Naive B cell (primary cell): ENCODE measurements around the gene ZNF816. TPM values are rescaled to one million over a fixed set of nuclear protein-coding genes. Genes with fewer than 3 reads are reported as not detected.
"Not testable (repeated sequence)": the region's sequence is repeated elsewhere in the genome, so short reads cannot be mapped to it uniquely, and the experiment has no call there.

ENCODE experiments used
- ATAC-seq, 2 donors: fragments of 150-1000 bp; cut with Tn5 transposase; 2 replicates each; pipeline ENCODE4 v1.10.0; 2021; ENCODE audit warnings: low read depth in 2 of 2, mild to moderate bottlenecking in 2 of 2, moderate library complexity in 2 of 2
- DNase-seq: peaks from one replicate; pipeline ENCODE4 v3.0.0; 2022
- H3K27ac Mint-ChIP-seq, 6 donors: one replicate each; pipeline ENCODE4 v1.8.0; 2020 to 2022; ENCODE audit warnings: mild to moderate bottlenecking in 6 of 6, mixed read lengths in 6 of 6, moderate library complexity in 5 of 6, inconsistent platforms in 2 of 6
- H3K27me3 Mint-ChIP-seq, 3 donors: one replicate each; pipeline ENCODE4 v1.8.0; 2021 to 2022; ENCODE audit warnings: mixed read lengths in 3 of 3, mild to moderate bottlenecking in 1 of 3
- H3K36me3 Mint-ChIP-seq, 2 donors: one replicate each; pipeline ENCODE4 v1.8.0; 2020 to 2022; ENCODE audit warnings: mixed read lengths in 2 of 2, inconsistent platforms in 1 of 2, mild to moderate bottlenecking in 1 of 2
- H3K4me1 Mint-ChIP-seq, 3 donors: one replicate each; pipeline ENCODE4 v1.8.0; 2020 to 2022; ENCODE audit warnings: mixed read lengths in 3 of 3, inconsistent platforms in 1 of 3, mild to moderate bottlenecking in 1 of 3, moderate library complexity in 1 of 3
- H3K4me3 Mint-ChIP-seq, 8 donors: one replicate each; pipeline ENCODE4 v1.8.0; 2020 to 2022; ENCODE audit warnings: mild to moderate bottlenecking in 8 of 8, mixed read lengths in 8 of 8, moderate library complexity in 8 of 8, inconsistent platforms in 2 of 8
- H3K9me3 Mint-ChIP-seq, 7 donors: one replicate each; pipeline ENCODE4 v1.8.0; 2020 to 2022; ENCODE audit warnings: mixed read lengths in 7 of 7, mild to moderate bottlenecking in 5 of 7, inconsistent platforms in 2 of 7, moderate library complexity in 1 of 7
- polyA plus RNA-seq, 6 donors: library from polyadenylated mRNA; unstranded; fragments of 300-500 nt; fragmentation: Illumina TruSeq; gene quantifications; one replicate each; pipeline ENCODE4 v1.2.3, GENCODE V29; 2021; ENCODE audit warnings: low read depth in 6 of 6

Gene ZNF816
- polyA plus RNA-seq, 6 donors from 2014 or later, result 12.1 to 22.9 (median 20.5) TPM

DNA sequence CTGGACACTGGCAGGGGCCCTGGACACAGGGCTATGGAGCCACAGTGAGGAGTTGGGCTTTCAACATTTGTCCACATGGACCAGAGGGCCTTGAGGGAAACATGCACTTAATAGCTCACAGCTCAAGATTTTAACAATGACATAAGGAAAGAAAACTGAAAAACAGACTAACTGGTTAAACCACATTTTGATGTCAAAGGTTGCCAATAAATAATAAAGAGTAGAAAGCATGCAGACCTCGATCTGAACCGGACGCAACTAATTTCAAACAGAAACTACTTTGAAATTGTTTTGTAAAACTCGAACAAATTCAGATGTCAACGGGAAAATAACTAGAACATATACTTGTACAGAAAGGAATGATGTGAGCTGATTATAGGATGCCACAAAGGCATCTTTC, 23.9 kb downstream of the ZNF816 start:
- DNase-seq (no peak), ATAC-seq (no peak)
- peak overlapping the region in 6 of 8 donors; percentile 11 to 40 (median 32) for H3K4me3 Mint-ChIP-seq
- no peaks in the 10 kb centered on the region for H3K36me3 Mint-ChIP-seq
- peaks cover 31 to 60% (median 46%) of the 10 kb centered on the region in 3 donors for H3K4me1 Mint-ChIP-seq
- H3K9me3 Mint-ChIP-seq, result no peaks in the 10 kb centered on the region
- H3K27ac Mint-ChIP-seq, result peak overlapping the region in 4 of 6 donors; percentile 41 to 91 (median 68)
- no peaks in the 10 kb centered on the region for H3K27me3 Mint-ChIP-seq

DNA sequence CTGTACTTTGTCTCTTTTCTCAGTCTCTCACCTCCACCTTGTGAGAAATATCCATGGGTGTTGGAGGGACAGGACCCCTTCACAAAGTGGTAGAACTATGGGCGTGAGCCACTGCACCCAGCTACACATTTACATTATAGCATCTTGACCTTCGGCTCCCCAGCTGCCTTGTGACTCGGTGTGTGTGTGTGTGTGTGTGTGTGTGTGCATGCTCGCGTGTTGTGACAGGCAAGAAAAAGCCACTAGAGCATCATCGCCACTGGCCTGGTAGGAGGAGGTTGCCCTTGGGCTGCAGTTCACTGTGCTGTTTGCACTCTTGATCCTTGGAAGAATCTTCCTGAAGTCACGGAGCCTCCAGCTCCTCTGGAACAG, 25.7 kb downstream of the ZNF816 start:
- peaks cover 32 to 62% (median 42%) of the 10 kb centered on the region in 3 donors for H3K4me1 Mint-ChIP-seq
- H3K36me3 Mint-ChIP-seq, result peaks cover 0 to 10% of the 10 kb centered on the region in 2 donors
- no peaks in the 10 kb centered on the region for H3K27me3 Mint-ChIP-seq
- no peak overlapping the region for H3K4me3 Mint-ChIP-seq
- no peak for ATAC-seq
- peak overlapping the region in 4 of 6 donors; percentile 24 to 86 (median 56) for H3K27ac Mint-ChIP-seq
- DNase-seq, result no peak
- peaks cover 0 to 7% (median 0%) of the 10 kb centered on the region in 7 donors for H3K9me3 Mint-ChIP-seq

DNA sequence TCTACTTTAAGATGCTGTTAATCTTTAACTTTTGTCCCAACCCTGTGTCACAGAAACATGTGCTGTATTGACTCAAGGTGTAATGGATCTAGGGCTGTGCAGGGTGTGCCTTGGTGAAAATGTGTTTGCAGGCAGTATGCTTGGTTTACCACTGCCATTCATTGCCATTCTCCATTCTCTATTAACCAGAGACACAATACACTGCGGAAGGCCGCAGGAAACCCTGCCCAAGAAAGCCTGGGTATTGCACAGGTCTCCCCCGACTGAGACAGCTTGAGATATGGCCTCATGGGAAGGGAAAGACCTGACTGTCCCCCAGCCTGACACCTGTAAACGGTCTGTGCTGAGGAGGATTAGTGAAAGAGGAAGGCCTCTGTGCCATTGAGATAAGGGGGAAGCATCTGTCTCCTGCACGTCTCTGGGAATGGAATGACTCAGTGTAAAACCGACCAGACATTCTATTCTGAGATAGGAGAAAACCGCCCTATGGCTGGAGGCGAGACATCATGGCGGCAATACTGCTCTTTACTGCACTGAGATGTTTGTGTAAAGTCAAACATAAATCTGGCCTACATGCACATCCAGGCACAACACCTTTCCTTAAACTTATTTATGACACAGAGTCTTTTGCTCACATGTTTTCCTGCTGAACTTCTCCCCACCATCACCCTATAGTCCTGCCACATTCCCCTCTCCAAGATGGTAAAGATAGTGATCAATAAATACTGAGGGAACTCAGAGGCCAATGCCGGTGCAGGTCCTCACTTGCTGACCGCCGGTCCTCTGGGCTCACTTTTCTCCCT, 26.3 kb downstream of the ZNF816 start:
- no peaks in the 10 kb centered on the region for H3K27me3 Mint-ChIP-seq
- peaks cover 0 to 10% of the 10 kb centered on the region in 2 donors for H3K36me3 Mint-ChIP-seq
- H3K4me1 Mint-ChIP-seq, result peaks cover 26 to 56% (median 36%) of the 10 kb centered on the region in 3 donors
- H3K27ac Mint-ChIP-seq, result peak overlapping the region in 5 of 6 donors; percentile 24 to 86 (median 43)
- H3K9me3 Mint-ChIP-seq, result peaks cover 0 to 7% (median 0%) of the 10 kb centered on the region in 7 donors
- DNase-seq (no peak), ATAC-seq (no peak)
- peak overlapping the region in 1 of 8 donors; percentile 58 for H3K4me3 Mint-ChIP-seq

DNA sequence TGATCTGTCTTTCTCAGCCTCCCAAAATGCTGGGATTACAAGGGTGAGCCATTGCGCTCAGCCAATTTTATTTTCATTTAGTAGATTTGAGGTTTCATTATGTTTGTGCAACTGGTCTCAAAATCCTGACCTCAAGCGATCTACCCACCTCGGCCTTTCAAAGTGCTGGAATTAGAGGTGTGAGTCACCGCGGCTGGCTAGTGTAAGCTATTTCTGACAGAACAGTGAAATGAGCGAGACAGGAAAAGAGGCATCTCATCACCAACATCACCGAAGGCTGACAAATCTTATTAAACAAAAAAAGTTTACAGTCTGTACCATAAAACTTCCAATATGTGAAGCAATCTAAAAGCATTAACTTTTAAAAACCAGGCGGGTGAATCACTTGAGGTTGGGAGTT, 27.2 kb downstream of the ZNF816 start:
- ATAC-seq, result no peak
- H3K27me3 Mint-ChIP-seq, result no peaks in the 10 kb centered on the region
- peaks cover 0 to 7% (median 0%) of the 10 kb centered on the region in 7 donors for H3K9me3 Mint-ChIP-seq
- DNase-seq, result no peak
- peaks cover 0 to 10% of the 10 kb centered on the region in 2 donors for H3K36me3 Mint-ChIP-seq
- peaks cover 22 to 47% (median 29%) of the 10 kb centered on the region in 3 donors for H3K4me1 Mint-ChIP-seq
- H3K4me3 Mint-ChIP-seq, result no peak overlapping the region
- H3K27ac Mint-ChIP-seq, result peak overlapping the region in 1 of 6 donors; percentile 39

DNA sequence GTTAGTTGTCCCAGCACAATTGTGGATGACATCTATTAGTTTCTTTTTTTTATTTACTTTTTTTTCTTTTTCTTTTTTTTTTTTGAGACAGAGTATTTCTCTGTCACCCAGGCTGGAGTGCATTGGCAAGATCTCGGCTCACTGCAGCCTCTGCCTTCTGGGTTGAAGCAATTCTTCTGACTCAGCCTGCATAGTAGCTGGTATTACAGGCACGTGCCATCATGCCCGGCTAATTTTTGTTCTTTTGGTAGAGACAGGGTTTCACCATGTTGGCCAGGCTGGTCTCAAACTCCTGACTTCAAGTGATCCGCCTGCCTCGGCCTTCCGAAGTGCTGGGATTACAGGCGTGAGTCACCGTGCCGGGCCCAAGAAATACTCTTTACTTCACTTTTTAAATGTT, 38.0 kb downstream of the ZNF816 start:
- not testable (repeated sequence) for H3K27ac Mint-ChIP-seq, H3K36me3 Mint-ChIP-seq, H3K27me3 Mint-ChIP-seq, H3K9me3 Mint-ChIP-seq, ATAC-seq, DNase-seq
- H3K4me3 Mint-ChIP-seq, result peak overlapping the region in 6 of 8 donors; percentile 32 to 71 (median 48)
- H3K4me1 Mint-ChIP-seq, result peaks cover 16 to 32% (median 32%) of the 10 kb centered on the region in 3 donors

DNA sequence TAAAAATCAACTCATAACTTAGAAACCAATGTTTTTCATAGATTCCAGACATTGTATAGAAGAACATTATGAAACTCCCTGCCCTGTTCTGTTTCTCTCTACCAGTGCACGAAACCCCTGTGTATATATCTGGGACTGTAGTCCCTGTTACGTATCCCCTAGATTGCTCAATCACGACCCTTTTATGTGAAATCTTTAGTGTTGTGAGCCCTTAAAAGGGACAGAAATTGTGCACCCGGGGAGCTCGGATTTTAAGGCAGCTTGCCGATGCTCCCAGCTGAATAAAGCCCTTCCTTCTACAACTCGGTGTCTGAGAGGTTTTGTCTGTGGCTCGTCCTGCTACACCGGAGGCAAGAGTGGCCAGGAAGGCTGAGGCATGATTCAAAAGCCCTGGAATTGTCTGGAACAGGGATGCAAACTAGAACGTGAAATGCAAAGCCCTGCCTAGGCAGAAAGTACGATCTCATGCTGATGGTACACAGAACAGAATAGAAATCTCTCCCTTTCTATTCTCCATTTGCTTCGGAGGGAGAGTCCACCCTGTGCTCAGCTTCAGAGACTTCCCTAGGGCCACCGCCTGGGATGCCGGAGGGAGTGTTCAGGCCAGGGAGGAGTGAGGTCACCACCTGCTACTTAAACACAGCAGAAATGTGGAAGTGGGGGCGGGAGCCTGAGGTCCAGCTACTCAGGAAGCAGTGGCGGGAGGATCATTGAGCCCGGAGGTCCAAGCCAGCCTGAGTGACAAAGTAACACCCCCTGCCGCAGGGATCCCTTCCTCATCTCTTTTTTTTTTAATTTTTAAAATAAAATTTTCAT, 38.7 kb downstream of the ZNF816 start:
- Mint-ChIP-seq H3K4me3 (peak overlapping the region; percentile 71 to 97 (median 95)), H3K27ac (peak overlapping the region in 4 of 6 donors; percentile 44 to 95 (median 50)), H3K4me1 (peaks cover 16 to 32% (median 32%) of the 10 kb centered on the region in 3 donors), H3K27me3 (no peaks in the 10 kb centered on the region), H3K9me3 (no peaks in the 10 kb centered on the region), H3K36me3 (peaks cover 0 to 4% of the 10 kb centered on the region in 2 donors)
- ATAC-seq (no peak), DNase-seq (no peak)

DNA sequence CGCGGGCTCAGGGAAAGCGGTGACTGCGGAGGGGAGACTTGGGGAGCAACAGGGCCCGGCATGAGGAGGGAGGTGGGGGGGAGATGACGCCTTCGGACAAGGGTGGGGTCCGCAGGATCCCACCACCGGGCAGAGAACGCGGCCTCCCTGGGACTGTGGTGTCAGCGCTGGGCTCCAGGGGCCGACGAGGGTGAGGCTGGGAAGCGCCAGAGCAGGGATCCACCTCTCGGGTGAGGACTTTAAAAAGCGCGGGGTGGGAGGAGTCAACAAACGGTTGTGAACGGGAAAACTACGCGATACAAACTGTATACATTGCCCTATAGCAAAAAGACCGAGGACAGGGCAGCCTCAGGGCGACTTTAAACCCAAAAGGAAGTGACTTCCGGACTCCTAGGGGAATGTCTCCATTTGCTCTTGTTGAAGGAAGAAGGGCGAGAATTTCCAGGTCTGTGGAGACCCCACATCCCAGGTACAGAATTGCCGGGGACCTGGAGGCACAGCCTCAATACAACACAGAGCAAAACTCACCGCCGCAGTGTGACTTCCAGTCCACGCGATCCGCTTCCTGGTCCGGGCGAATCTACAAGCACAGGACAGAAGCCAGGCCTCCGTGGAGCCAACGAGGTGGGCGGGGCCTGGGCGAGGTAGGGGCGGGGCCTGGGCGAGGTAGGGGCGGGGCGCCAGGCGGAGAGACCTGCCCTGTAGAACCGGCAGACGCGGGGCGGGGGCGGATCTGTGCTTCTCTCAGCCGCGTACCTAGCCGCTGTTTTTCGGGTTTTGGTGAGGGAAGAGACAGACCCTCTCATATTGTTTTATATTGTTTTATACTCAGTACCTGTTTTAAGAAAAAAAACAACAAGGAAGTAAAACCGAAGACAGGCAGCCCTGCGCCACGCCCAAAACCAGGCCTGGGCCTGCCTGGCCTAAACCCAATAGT, 39.6 kb downstream of the ZNF816 start, which contains the start of gene ZNF888:
TSS of gene ZNF888 (minus strand) at position 588 of the 937 bp plus-strand sequence. CDS start 5,555 bp downstream, outside the sequence.
- no peaks in the 10 kb centered on the region for H3K9me3 Mint-ChIP-seq
- no peaks in the 10 kb centered on the region for H3K36me3 Mint-ChIP-seq
- ATAC-seq (peak; percentile 99), DNase-seq (peak; percentile 82)
- peak within 1 kb of the TSS; percentile 44 to 98 (median 94) for H3K27ac Mint-ChIP-seq
- H3K27me3 Mint-ChIP-seq, result no peaks in the 10 kb centered on the region
- peak within 1 kb of the TSS; percentile 71 to 97 (median 95) for H3K4me3 Mint-ChIP-seq
- H3K4me1 Mint-ChIP-seq, result peaks cover 16 to 32% (median 32%) of the 10 kb centered on the region in 3 donors

DNA sequence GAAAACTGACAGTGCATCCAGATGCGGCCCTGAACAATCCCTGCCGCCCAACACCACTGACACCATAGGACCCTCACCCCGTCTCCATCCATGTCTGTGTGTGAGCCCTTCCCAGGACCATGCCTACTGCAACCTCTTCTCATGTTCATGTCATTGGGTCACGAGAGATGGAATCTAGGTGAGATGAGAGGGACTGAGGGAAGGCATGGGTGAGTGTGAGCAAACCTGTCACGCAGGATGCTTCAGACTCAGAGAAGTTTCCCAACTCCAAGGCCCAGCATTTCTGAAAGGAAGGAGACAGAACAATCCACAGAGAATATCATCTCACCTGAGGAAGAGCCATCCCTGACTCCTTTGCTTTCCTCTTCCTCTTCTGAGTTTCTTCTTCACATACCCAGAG, 45.1 kb downstream of the ZNF816 start:
- Mint-ChIP-seq H3K4me1 (peaks cover 13 to 18% (median 15%) of the 10 kb centered on the region in 3 donors), H3K27me3 (no peaks in the 10 kb centered on the region), H3K4me3 (peak overlapping the region in 1 of 8 donors; percentile 32), H3K9me3 (peaks cover 0 to 1% (median 0%) of the 10 kb centered on the region in 7 donors), H3K27ac (no peak overlapping the region), H3K36me3 (peaks cover 9 to 11% of the 10 kb centered on the region in 2 donors)
- no peak for DNase-seq
- no peak for ATAC-seq

DNA sequence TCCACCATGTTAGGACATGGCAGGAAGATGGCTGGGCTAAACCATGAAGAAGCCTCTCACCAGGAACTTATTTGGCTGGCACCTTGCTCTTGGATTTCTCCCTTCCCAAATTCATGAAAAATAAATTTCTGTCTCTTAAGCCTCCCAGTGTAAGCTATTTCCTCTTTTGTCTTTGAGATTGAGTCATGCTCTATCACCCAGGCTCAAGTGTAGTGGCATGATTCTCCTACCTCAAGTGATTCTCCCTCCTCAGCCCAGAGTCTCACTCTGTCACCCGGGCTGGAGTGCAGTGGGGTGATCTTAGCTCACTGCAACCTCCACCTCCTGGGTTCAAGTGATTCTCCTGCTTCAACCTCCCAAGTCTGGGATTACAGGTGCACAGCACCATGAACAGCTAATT, 52.0 kb downstream of the ZNF816 start:
- H3K4me3 Mint-ChIP-seq, result no peak overlapping the region
- H3K36me3 Mint-ChIP-seq, result peaks cover 26 to 37% of the 10 kb centered on the region in 2 donors
- H3K9me3 Mint-ChIP-seq, result peaks cover 0 to 30% (median 15%) of the 10 kb centered on the region in 7 donors
- peak; percentile 38 to 65 for ATAC-seq
- no peak overlapping the region for H3K27ac Mint-ChIP-seq
- peaks cover 0 to 10% (median 7%) of the 10 kb centered on the region in 3 donors for H3K4me1 Mint-ChIP-seq
- no peaks in the 10 kb centered on the region for H3K27me3 Mint-ChIP-seq
- no peak for DNase-seq

DNA sequence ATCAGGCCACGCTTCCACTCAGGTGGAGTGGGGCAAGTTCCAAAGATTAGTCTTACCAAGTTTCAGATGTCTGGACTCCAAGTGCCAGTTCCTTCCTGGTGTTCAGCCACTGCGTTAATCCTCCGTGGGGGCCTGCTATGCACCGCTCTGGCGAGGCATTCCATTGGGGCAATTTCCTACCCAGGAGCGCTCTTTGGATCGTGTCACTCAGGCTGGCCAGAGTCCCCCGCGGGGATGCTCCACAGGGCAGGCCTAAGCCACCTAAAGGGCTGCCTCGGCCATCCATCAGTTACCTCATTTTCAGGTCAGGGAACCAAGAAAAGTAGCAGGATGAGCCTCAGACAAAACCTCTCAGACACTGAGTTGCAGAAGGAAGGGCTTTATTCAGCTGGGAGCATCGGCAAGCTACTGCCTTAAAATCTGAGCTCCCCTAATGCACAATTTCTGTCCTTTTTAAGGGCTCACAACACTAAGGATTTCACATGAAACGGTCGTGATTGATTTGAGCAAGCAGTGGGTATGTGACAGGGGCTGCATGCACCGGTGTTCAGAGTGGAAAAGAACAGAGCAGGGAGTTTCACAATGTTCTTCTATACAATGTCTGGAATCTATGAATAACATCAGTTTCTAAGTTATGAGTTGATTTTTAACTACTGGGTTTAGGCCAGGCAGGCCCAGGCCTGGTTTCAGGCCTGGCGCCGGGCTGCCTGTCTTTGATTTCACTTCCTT, 58.5 kb downstream of the ZNF816 start:
- H3K27me3 Mint-ChIP-seq, H3K4me3 Mint-ChIP-seq, ATAC-seq: not testable (repeated sequence)
- Mint-ChIP-seq H3K9me3 (peaks cover 0 to 33% (median 15%) of the 10 kb centered on the region in 7 donors), H3K4me1 (peaks cover 4 to 15% (median 12%) of the 10 kb centered on the region in 3 donors), H3K27ac (peak overlapping the region; percentile 7 to 83 (median 74)), H3K36me3 (peaks cover 29 to 31% of the 10 kb centered on the region in 2 donors)
- peak; percentile 17 for DNase-seq

DNA sequence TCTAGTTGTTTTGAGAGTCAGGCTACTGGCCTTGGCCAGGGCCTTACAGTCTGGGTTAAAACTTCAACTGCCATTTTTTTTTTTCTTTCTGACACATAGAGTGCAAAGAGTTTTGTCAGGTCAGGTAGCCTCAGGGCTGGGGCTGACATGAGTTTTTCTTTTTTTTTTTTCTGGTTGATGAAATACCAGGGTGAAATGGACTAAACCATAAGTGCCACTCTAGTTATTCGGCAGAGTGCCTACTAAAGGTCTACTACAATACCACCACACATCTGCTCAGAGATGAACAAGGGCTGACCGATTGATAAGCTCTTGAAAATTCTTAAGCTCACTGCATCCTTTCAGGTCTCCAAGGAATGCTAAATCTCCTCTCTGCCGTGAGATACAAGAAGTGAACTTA, 60.8 kb downstream of the ZNF816 start:
- H3K27me3 Mint-ChIP-seq, result no peaks in the 10 kb centered on the region
- H3K36me3 Mint-ChIP-seq, result peaks cover 12 to 17% of the 10 kb centered on the region in 2 donors
- peaks cover 10 to 27% (median 26%) of the 10 kb centered on the region in 3 donors for H3K4me1 Mint-ChIP-seq
- H3K4me3 Mint-ChIP-seq, result no peak overlapping the region
- peak overlapping the region in 1 of 6 donors; percentile 22 for H3K27ac Mint-ChIP-seq
- DNase-seq, result no peak
- no peak for ATAC-seq
- H3K9me3 Mint-ChIP-seq, result peaks cover 0 to 20% (median 11%) of the 10 kb centered on the region in 7 donors
